GM12878 (cell line): ENCODE results near the gene SMIM1. TPM values are rescaled to one million over a fixed set of nuclear protein-coding genes. Genes with fewer than 3 reads are reported as not detected.

Source experiments
- ATAC-seq: fragments of 200-7000 bp; cut with Tn5 transposase; 3 replicates; pipeline ENCODE4 v1.9.1; 2020; ENCODE audit warnings: mild to moderate bottlenecking, moderate library complexity
- BruUV-seq: library from RNA; stranded (reverse); fragments of 400-500 nt; replicated peaks from 2 replicates; lab custom pipeline; 2021; lab: Mats Ljungman, UMichigan
- CTCF ChIA-PET: fragments of 300-600 bp; sonication (Branson Sonifier 250); formaldehyde crosslinking; extraction: SDS; loops from one replicate; lab custom pipeline; 2021; ENCODE audit warnings: inconsistent platforms; lab: Yijun Ruan, JAX
- POLR2A ChIA-PET: fragments of 350-600 bp; formaldehyde crosslinking; extraction: SDS; loops from one replicate; lab custom pipeline; 2021; ENCODE audit warnings: inconsistent platforms; lab: Charles Lee
- RAD21 ChIA-PET: fragments of 300-600 bp; sonication (Branson Sonifier 250); formaldehyde crosslinking; loops from one replicate; lab custom pipeline; 2023; ENCODE audit warnings: antibody characterized with exemption; ENCODE audit not compliant: unreplicated experiment; lab: Charles Lee
- SMC1A ChIA-PET: fragments of 300-600 bp; sonication (Branson Sonifier 250); formaldehyde crosslinking; loops from one replicate; lab custom pipeline; 2023; ENCODE audit not compliant: unreplicated experiment, uncharacterized antibody; lab: Charles Lee
- DNase-seq: peaks from one replicate; pipeline ENCODE4 v3.0.0-alpha.2; 2011; ENCODE audit warnings: low read depth, low spot score
- FAIRE-seq: peaks from 3 replicates; lab custom pipeline; 2011; peaks lifted over from hg19 to GRCh38; lab: Jason Lieb, UNC
- H2AFZ ChIP-seq: 2 replicates; pipeline ENCODE4 v1.6.0; 2011; ENCODE audit warnings: low read depth, low read length, control low read depth; ENCODE audit not compliant: control insufficient read depth
- H3K27ac ChIP-seq: 2 replicates; pipeline ENCODE4 v1.5.1; 2011; ENCODE audit warnings: control low read depth; ENCODE audit not compliant: control insufficient read depth, insufficient read depth
- H3K27me3 ChIP-seq, 2 experiments: replicated peaks in 1 of 2; 2 replicates each; pipeline versions ENCODE4 v1.6.0 to v1.6.1; 2011; ENCODE audit warnings: low read length in 1 of 2; ENCODE audit not compliant: control insufficient read depth in 2 of 2, insufficient read depth in 2 of 2
- H3K36me3 ChIP-seq, 2 experiments: 2 replicates each; pipeline ENCODE4 v1.5.1; 2011; ENCODE audit warnings: low read length in 1 of 2; ENCODE audit not compliant: control insufficient read depth in 2 of 2, insufficient read depth in 2 of 2
- H3K4me1 ChIP-seq: 2 replicates; pipeline ENCODE4 v1.6.1; 2011; ENCODE audit warnings: mild to moderate bottlenecking, low read length, moderate library complexity, mixed read lengths; ENCODE audit not compliant: control insufficient read depth, insufficient read depth
- H3K4me2 ChIP-seq: 2 replicates; pipeline ENCODE4 v1.6.0; 2011; ENCODE audit warnings: control low read depth; ENCODE audit not compliant: control insufficient read depth, insufficient read depth
- H3K4me3 ChIP-seq: fragments of 200-600 bp; sonication (generic); 2 replicates; pipeline ENCODE4 v1.5.1; 2016
- H3K79me2 ChIP-seq: 2 replicates; pipeline ENCODE4 v1.6.0; 2011; ENCODE audit warnings: low read length; ENCODE audit not compliant: control insufficient read depth, insufficient read depth
- H3K9ac ChIP-seq: 2 replicates; pipeline ENCODE4 v1.8.0; 2011; ENCODE audit warnings: low read length, control low read depth, mixed read lengths; ENCODE audit not compliant: control insufficient read depth, insufficient read depth
- H3K9me3 ChIP-seq: replicated peaks from 3 replicates; pipeline ENCODE4 v1.5.1; 2011; ENCODE audit warnings: mild to moderate bottlenecking, low read length; ENCODE audit not compliant: control insufficient read depth, insufficient read depth
- H4K20me1 ChIP-seq: 2 replicates; pipeline ENCODE4 v1.6.0; 2011; ENCODE audit not compliant: control insufficient read depth, insufficient read depth
- ASH2L ChIP-seq: fragments of 300-600, 200-600 bp; sonication (generic); IDR thresholded peaks from 2 replicates; pipeline ENCODE4 v1.6.1; 2017; ENCODE audit warnings: low read depth, mild to moderate bottlenecking, borderline replicate concordance
- BCL11A ChIP-seq: IDR thresholded peaks from 2 replicates; pipeline ENCODE4 v1.6.1; 2011; ENCODE audit warnings: low read depth, low read length
- BHLHE40 ChIP-seq, 2 experiments: fragments of 450-650 bp in 1 of 2; IDR thresholded peaks; 2 replicates each; pipeline ENCODE4 v1.6.1; 2011 to 2017; ENCODE audit warnings: low read depth in 2 of 2, borderline replicate concordance in 1 of 2, improper control_type of control experiment in 1 of 2, low read length in 1 of 2, mild to moderate bottlenecking in 1 of 2
- CHD2 ChIP-seq: IDR thresholded peaks from 2 replicates; pipeline ENCODE4 v1.6.1; 2011; ENCODE audit warnings: low read depth, low read length, improper control_type of control experiment, borderline replicate concordance
- CREM ChIP-seq: IDR thresholded peaks from 2 replicates; pipeline ENCODE4 v1.6.1; 2014; ENCODE audit warnings: antibody characterized with exemption, low read depth
- EZH2 ChIP-seq: IDR thresholded peaks from 2 replicates; pipeline ENCODE4 v1.6.1; 2012; ENCODE audit warnings: low read depth, mild to moderate bottlenecking, control low read depth, inconsistent platforms, low read length, borderline replicate concordance; ENCODE audit not compliant: control insufficient read depth
- FOXM1 ChIP-seq: IDR thresholded peaks from 2 replicates; pipeline ENCODE4 v1.6.1; 2012; ENCODE audit warnings: low read depth, mild to moderate bottlenecking, inconsistent platforms, low read length, moderate library complexity
- MTA2 ChIP-seq: fragments of 450-650 bp; IDR thresholded peaks from 2 replicates; pipeline ENCODE4 v1.6.1; 2016; ENCODE audit warnings: low read depth, mild to moderate bottlenecking, moderate library complexity
- RAD51 ChIP-seq: fragments of 450-650 bp; IDR thresholded peaks from 2 replicates; pipeline ENCODE4 v1.6.1; 2016; ENCODE audit warnings: moderate library complexity, mild to moderate bottlenecking, inconsistent platforms
- SMARCA5 ChIP-seq: fragments of 450-650 bp; IDR thresholded peaks from 2 replicates; pipeline ENCODE4 v1.6.1; 2017; ENCODE audit warnings: mild to moderate bottlenecking
- TCF7 ChIP-seq: IDR thresholded peaks from 2 replicates; pipeline ENCODE4 v1.6.1; 2014; ENCODE audit warnings: antibody characterized with exemption, borderline replicate concordance
- USF2 ChIP-seq: IDR thresholded peaks from 2 replicates; pipeline ENCODE4 v1.6.1; 2011; ENCODE audit warnings: low read depth, low read length, improper control_type of control experiment, borderline replicate concordance
- YBX1 ChIP-seq: fragments of 450-650 bp; IDR thresholded peaks from 2 replicates; pipeline ENCODE4 v1.6.1; 2016; ENCODE audit warnings: antibody characterized with exemption
- ZNF274 ChIP-seq: IDR thresholded peaks from one replicate; pipeline ENCODE4 v1.8.0; 2011; ENCODE audit not compliant: insufficient read length, insufficient read depth
- WGBS: methylation state at CpG from one replicate; pipeline ENCODE4 v1.1.6; 2016; ENCODE audit warnings: low lambda C conversion rate; ENCODE audit not compliant: insufficient replicate concordance, insufficient coverage; ENCODE audit errors: missing lambda C conversion rate; 5-methylcytosine and 5-hydroxymethylcytosine counted together
- in situ Hi-C: fragments of 300-500 bp; cut with MboI; formaldehyde crosslinking; loops from 9 replicates; pipeline ENCODE4 v1.14.3; 2018; ENCODE audit warnings: mixed read lengths
- intact Hi-C: fragments of 100-400 bp; cut with micrococcal nuclease; formaldehyde crosslinking; loops from one replicate; pipeline ENCODE4 v1.14.2; 2022; ENCODE audit not compliant: unreplicated experiment
- polyA plus RNA-seq, 11 experiments: library from polyadenylated mRNA; depleted of rRNA in 4 of 11; unstranded in 6 of 11; stranded (reverse) in 5 of 11; fragments of >200 nt; fragmentation: Nextera tagmentation in 4 of 11; fragmentation: Illumina TruSeq in 1 of 11; extraction: Ambion mirVana in 4 of 11; extraction: Trizol in 1 of 11; gene quantifications; 1 replicate in 1 of 11; 2 replicates in 10 of 11; pipeline versions ENCODE4 v1.2.1 to v1.2.3, GENCODE V29; 2011 to 2016; ENCODE audit warnings: inconsistent platforms in 2 of 11, missing spikeins in 2 of 11, low read depth in 1 of 11
- total RNA-seq, 4 experiments: library from RNA; depleted of rRNA in 3 of 4; stranded (reverse); fragments of >200 nt in 3 of 4; fragmentation: Illumina TruSeq in 1 of 4; extraction: Trizol in 1 of 4; gene quantifications; 2 replicates each; pipeline versions ENCODE4 v1.2.1 to v1.2.3, GENCODE V29; 2013 to 2021
- TF ChIP-seq, protein P1 (sequence below): IDR thresholded peaks from 2 replicates; pipeline ENCODE4 v1.6.1; 2011; ENCODE audit warnings: borderline replicate concordance, low read depth, mild to moderate bottlenecking, moderate library complexity, mixed read lengths, low read length; ENCODE audit not compliant: insufficient read depth; ENCODE audit errors: extremely low read length
- TF ChIP-seq, protein P2 (sequence below): fragments of 450-650 bp; IDR thresholded peaks from 2 replicates; pipeline ENCODE4 v1.6.1; 2017; ENCODE audit warnings: mild to moderate bottlenecking
- TF ChIP-seq, protein P3 (sequence below): fragments of 450-650 bp; IDR thresholded peaks from 2 replicates; pipeline ENCODE4 v1.6.1; 2017; ENCODE audit warnings: low read depth, mild to moderate bottlenecking, moderate library complexity

SMIM1 gene
- total and polyA plus RNA-seq, 10 of the 15 experiments (the other 5 are each of a cell fraction or from before 2014, with no cell fraction given): 0.30 to 0.37 TPM; not detected in 8

- TF ChIP-seq, protein P1, sequence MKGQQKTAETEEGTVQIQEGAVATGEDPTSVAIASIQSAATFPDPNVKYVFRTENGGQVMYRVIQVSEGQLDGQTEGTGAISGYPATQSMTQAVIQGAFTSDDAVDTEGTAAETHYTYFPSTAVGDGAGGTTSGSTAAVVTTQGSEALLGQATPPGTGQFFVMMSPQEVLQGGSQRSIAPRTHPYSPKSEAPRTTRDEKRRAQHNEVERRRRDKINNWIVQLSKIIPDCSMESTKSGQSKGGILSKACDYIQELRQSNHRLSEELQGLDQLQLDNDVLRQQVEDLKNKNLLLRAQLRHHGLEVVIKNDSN: no peak
Measured at GRCh38 chr1:3768811-3769390, 3.6 kb upstream of the SMIM1 start (continued).

DNA sequence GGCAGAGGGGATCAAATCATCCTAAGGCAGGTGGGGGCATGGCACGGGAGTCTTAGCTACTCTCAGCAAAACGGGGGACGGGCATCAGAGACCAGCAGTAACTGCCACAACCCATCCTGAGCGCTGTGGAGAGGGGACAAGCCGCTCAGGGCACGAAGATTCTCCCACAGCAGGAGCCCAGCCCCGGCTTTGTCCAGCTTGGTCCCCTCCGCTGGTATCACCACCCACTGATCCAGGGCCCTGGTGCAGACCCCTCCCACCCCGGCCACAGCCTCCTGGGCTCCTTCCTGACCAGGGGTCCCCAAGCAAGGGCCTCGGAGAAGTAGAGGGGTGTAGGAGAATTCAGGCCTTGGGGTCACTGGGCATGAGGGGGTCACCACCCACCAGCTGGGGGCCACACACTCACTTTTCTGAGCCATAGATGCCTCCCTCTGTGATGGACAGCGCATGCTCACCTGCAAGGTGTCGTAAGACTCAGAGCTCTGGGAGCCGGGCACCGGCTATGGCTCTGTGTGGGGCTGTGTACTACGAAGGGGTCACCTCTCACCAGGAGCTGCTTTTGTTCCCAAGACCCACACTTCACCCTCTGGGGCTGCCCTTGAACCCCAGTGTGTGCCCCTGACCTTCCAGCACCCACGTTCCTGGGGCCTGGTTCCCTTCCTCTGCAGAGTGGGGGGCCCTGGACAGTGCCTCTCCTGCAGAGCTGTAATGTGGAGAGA is 2.3 kb upstream of the SMIM1 start:
- CTCF ChIA-PET: no interaction called here
- WGBS: 55% methylated on average over 16 of the region's 16 CpGs
- Histone ChIP-seq H3K4me1 (peaks cover 6% of the 10 kb centered on the region; the same call in 1 of the 2 replicates), H3K9me3 (no peaks in the 10 kb centered on the region), H2AFZ (no peak overlapping the region), H3K36me3 (no peaks in the 10 kb centered on the region), H3K27ac (no peak overlapping the region), H3K9ac (no peak overlapping the region), H3K79me2 (no peaks in the 10 kb centered on the region), H3K27me3 (no peaks in the 10 kb centered on the region; a peak in 1 of 4 replicates), H4K20me1 (no peaks in the 10 kb centered on the region), H3K4me2 (no peak overlapping the region), H3K4me3 (no peak overlapping the region)
- ATAC-seq (no peak), DNase-seq (no peak), FAIRE-seq (no peak)
- no peak for TF ChIP-seq CHD2
- TF ChIP-seq EZH2: no peak
- TF ChIP-seq, protein P2, sequence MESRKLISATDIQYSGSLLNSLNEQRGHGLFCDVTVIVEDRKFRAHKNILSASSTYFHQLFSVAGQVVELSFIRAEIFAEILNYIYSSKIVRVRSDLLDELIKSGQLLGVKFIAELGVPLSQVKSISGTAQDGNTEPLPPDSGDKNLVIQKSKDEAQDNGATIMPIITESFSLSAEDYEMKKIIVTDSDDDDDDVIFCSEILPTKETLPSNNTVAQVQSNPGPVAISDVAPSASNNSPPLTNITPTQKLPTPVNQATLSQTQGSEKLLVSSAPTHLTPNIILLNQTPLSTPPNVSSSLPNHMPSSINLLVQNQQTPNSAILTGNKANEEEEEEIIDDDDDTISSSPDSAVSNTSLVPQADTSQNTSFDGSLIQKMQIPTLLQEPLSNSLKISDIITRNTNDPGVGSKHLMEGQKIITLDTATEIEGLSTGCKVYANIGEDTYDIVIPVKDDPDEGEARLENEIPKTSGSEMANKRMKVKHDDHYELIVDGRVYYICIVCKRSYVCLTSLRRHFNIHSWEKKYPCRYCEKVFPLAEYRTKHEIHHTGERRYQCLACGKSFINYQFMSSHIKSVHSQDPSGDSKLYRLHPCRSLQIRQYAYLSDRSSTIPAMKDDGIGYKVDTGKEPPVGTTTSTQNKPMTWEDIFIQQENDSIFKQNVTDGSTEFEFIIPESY: no peak
- no peak for TF ChIP-seq ZNF274
- no peak for TF ChIP-seq FOXM1
- no peak for TF ChIP-seq RAD51
- no peak for TF ChIP-seq CREM
- no peak for TF ChIP-seq SMARCA5
- TF ChIP-seq, protein P3, sequence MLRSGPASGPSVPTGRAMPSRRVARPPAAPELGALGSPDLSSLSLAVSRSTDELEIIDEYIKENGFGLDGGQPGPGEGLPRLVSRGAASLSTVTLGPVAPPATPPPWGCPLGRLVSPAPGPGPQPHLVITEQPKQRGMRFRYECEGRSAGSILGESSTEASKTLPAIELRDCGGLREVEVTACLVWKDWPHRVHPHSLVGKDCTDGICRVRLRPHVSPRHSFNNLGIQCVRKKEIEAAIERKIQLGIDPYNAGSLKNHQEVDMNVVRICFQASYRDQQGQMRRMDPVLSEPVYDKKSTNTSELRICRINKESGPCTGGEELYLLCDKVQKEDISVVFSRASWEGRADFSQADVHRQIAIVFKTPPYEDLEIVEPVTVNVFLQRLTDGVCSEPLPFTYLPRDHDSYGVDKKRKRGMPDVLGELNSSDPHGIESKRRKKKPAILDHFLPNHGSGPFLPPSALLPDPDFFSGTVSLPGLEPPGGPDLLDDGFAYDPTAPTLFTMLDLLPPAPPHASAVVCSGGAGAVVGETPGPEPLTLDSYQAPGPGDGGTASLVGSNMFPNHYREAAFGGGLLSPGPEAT: no peak
- no peak for TF ChIP-seq USF2
- no peak for TF ChIP-seq BCL11A
- TF ChIP-seq TCF7: no peak
- TF ChIP-seq MTA2: no peak
- TF ChIP-seq BHLHE40 (IDR thresholded peaks at IDR 0.05; ENCODE audit: borderline replicate concordance in 1 of 2, low read depth in 2 of 2, low read length in 1 of 2): no peak
- no peak for TF ChIP-seq YBX1
- no peak for TF ChIP-seq ASH2L
- BruUV-seq: no TSS peak
- in situ Hi-C loops: no loop called here
- intact Hi-C loops: no loop called here
- SMC1A ChIA-PET: no interaction called here
- RAD21 ChIA-PET: no interaction called here
- POLR2A ChIA-PET: no interaction called here
